ENCODE results near the gene RTL5. TPM values are rescaled to one million over a fixed set of nuclear protein-coding genes. Genes with fewer than 3 reads are reported as not detected.

Gene RTL5
- total RNA-seq, 1 experiment from 2014 or later: not detected

DNA sequence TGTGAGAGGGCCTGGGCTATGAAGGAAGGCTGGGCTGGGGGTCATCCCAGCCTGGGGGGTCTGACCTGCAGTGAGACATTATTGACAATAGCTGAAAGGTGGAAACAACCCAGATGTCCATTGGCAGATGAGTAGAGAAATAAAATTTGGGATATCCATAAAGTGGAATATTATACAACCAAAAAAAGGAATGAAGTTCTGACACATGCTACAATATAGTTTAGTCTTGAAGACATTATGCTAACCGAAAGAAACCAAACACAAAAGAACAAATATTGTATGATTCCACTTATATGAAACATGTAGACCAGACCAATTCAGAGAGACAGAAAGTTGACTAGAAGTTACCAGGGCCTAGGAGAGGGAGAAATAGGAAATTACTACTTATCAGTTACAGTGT, 44.7 kb downstream of the RTL5 start:
- CTCF ChIA-PET: no interaction called here
- no peak overlapping the region for H3K27ac ChIP-seq
- H3K4me2 ChIP-seq: no peak overlapping the region
- no peak overlapping the region for H2AFZ ChIP-seq
- no peaks in the 10 kb centered on the region for H3K9me2 ChIP-seq (ENCODE audit: insufficient read depth)
- no peak for DNase-seq
- H3K9me3 ChIP-seq (ENCODE audit: insufficient read depth, low read depth): no peaks in the 10 kb centered on the region
- H3K27me3 ChIP-seq (ENCODE audit: insufficient read depth, low read depth): peaks cover 40% of the 10 kb centered on the region; the same call in 1 of the 2 replicates
- no peaks in the 10 kb centered on the region for H3K4me1 ChIP-seq (replicated peaks; ENCODE audit: insufficient read depth)
- no peaks in the 10 kb centered on the region for H4K20me1 ChIP-seq (ENCODE audit: insufficient read depth)
- no TSS peak for BruUV-seq (replicated peaks)
- POLR2A ChIA-PET (ENCODE audit: unreplicated experiment): no interaction called here
- H3F3A ChIP-seq (ENCODE audit: insufficient read depth, low read depth): no peaks in the 10 kb centered on the region
- no peak overlapping the region for H3K4me3 ChIP-seq
- intact Hi-C loops (cut with micrococcal nuclease; ENCODE audit: unreplicated experiment): no loop called here
- H3K36me3 ChIP-seq (ENCODE audit: low read depth): no peaks in the 10 kb centered on the region
- no peaks in the 10 kb centered on the region for H3K79me2 ChIP-seq (ENCODE audit: low read depth)
- no peak for TF ChIP-seq CTCF (conservative IDR thresholded peaks at IDR 0.05)
- TF ChIP-seq EZH2 (IDR thresholded peaks at IDR 0.05; ENCODE audit: low read depth): no peak

GRCh38 chrX:72084114-72084513, 47.6 kb downstream of the RTL5 start:
- TF ChIP-seq EZH2 (IDR thresholded peaks at IDR 0.05; ENCODE audit: low read depth): no peak
- TF ChIP-seq CTCF (conservative IDR thresholded peaks at IDR 0.05): no peak
- no TSS peak for BruUV-seq (replicated peaks)
- no peak overlapping the region for H3K27ac ChIP-seq
- no peak for DNase-seq
- no peaks in the 10 kb centered on the region for H3K79me2 ChIP-seq (ENCODE audit: low read depth)
- POLR2A ChIA-PET (ENCODE audit: unreplicated experiment): no interaction called here
- H3F3A ChIP-seq (ENCODE audit: insufficient read depth, low read depth): no peaks in the 10 kb centered on the region
- no peaks in the 10 kb centered on the region for H4K20me1 ChIP-seq (ENCODE audit: insufficient read depth)
- no peaks in the 10 kb centered on the region for H3K4me1 ChIP-seq (replicated peaks; ENCODE audit: insufficient read depth)
- CTCF ChIA-PET: no interaction called here
- intact Hi-C loops (cut with micrococcal nuclease; ENCODE audit: unreplicated experiment): no loop called here
- H3K9me3 ChIP-seq (ENCODE audit: insufficient read depth, low read depth): no peaks in the 10 kb centered on the region
- no peaks in the 10 kb centered on the region for H3K36me3 ChIP-seq (ENCODE audit: low read depth)
- peaks cover 18% of the 10 kb centered on the region; the same call in 1 of the 2 replicates for H3K27me3 ChIP-seq (ENCODE audit: insufficient read depth, low read depth)
- no peak overlapping the region for H2AFZ ChIP-seq
- no peak overlapping the region for H3K4me2 ChIP-seq
- H3K4me3 ChIP-seq: no peak overlapping the region
- no peaks in the 10 kb centered on the region for H3K9me2 ChIP-seq (ENCODE audit: insufficient read depth)

DNA sequence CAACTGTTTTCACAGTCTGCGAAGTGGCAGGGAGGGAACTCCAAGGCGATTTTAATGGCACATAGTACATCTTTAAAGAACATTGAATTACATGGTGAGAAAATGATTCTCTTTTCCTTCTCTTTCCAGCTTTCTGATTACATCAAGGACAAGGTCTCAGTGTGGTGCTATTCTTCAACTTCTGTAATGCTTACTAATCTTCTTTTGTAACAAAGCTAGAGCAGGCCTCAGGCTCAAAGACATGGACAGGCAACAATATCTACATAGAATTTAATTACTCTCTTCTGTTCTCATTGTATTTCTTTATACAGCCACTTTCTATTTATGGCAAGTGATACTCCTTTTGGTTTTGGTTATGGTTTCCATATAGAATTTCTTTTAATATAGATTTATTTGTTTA, 48.4 kb downstream of the RTL5 start:
- BruUV-seq (replicated peaks): no TSS peak
- H3K4me1 ChIP-seq (replicated peaks; ENCODE audit: insufficient read depth): no peaks in the 10 kb centered on the region
- H3F3A ChIP-seq (ENCODE audit: insufficient read depth, low read depth): no peaks in the 10 kb centered on the region
- no peak for TF ChIP-seq EZH2 (IDR thresholded peaks at IDR 0.05; ENCODE audit: low read depth)
- TF ChIP-seq CTCF (conservative IDR thresholded peaks at IDR 0.05): no peak
- POLR2A ChIA-PET (ENCODE audit: unreplicated experiment): no interaction called here
- intact Hi-C loops (cut with micrococcal nuclease; ENCODE audit: unreplicated experiment): no loop called here
- no peak overlapping the region for H2AFZ ChIP-seq
- H3K27me3 ChIP-seq (ENCODE audit: insufficient read depth, low read depth): peaks cover 10% of the 10 kb centered on the region; the same call in 1 of the 2 replicates
- H3K4me2 ChIP-seq: no peak overlapping the region
- CTCF ChIA-PET: no interaction called here
- no peaks in the 10 kb centered on the region for H3K79me2 ChIP-seq (ENCODE audit: low read depth)
- DNase-seq: no peak
- no peaks in the 10 kb centered on the region for H3K36me3 ChIP-seq (ENCODE audit: low read depth)
- H3K9me3 ChIP-seq (ENCODE audit: insufficient read depth, low read depth): no peaks in the 10 kb centered on the region
- no peaks in the 10 kb centered on the region for H4K20me1 ChIP-seq (ENCODE audit: insufficient read depth)
- H3K9me2 ChIP-seq (ENCODE audit: insufficient read depth): no peaks in the 10 kb centered on the region
- no peak overlapping the region for H3K27ac ChIP-seq
- no peak overlapping the region for H3K4me3 ChIP-seq

All from PC-9 (cell line).